Measurements from ENCODE around the gene MSI2. TPM values are rescaled to one million over a fixed set of nuclear protein-coding genes. Genes with fewer than 3 reads are reported as not detected.
A peak's percentile ranks its signal among the peaks of the same experiment; 100 is the strongest.

The MSI2 gene
- total RNA-seq, 1 donor from 2014 or later = 140 TPM

DNA sequence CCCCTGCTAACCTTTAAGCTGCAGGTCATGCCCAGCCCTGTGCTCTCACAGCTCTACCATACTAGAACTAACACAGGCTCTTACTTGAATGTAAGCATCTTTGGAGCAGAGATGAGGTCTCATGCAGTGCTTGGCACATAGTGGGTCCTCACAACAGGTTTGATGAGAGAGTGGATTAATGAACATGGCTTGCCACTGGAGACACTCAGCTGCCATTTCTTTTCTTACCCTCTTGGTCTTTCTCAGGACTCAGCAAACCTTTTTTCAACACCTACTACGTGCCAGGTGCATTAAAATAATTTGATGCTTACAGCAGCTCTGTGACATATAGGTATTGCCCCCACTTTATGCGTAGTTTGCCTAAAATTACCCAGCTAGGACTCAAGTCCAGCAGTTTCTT, 133.2 kb downstream of the MSI2 start:
- peaks cover 12% of the 10 kb centered on the region for H3K9me3 Mint-ChIP-seq
- H3K36me3 Mint-ChIP-seq (ENCODE audit: low read depth) = peaks cover 56% of the 10 kb centered on the region
- H3K4me1 Mint-ChIP-seq = peaks cover 34% of the 10 kb centered on the region
- TF ChIP-seq, protein P1, sequence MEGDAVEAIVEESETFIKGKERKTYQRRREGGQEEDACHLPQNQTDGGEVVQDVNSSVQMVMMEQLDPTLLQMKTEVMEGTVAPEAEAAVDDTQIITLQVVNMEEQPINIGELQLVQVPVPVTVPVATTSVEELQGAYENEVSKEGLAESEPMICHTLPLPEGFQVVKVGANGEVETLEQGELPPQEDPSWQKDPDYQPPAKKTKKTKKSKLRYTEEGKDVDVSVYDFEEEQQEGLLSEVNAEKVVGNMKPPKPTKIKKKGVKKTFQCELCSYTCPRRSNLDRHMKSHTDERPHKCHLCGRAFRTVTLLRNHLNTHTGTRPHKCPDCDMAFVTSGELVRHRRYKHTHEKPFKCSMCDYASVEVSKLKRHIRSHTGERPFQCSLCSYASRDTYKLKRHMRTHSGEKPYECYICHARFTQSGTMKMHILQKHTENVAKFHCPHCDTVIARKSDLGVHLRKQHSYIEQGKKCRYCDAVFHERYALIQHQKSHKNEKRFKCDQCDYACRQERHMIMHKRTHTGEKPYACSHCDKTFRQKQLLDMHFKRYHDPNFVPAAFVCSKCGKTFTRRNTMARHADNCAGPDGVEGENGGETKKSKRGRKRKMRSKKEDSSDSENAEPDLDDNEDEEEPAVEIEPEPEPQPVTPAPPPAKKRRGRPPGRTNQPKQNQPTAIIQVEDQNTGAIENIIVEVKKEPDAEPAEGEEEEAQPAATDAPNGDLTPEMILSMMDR (conservative IDR thresholded peaks at IDR 0.05) = no peak
- H3K4me3 Mint-ChIP-seq = no peak overlapping the region
- H3K27me3 Mint-ChIP-seq (ENCODE audit: low read depth) = no peaks in the 10 kb centered on the region
- DNase-seq (ENCODE audit: low read depth, low spot score) = no peak
- H3K27ac Mint-ChIP-seq (ENCODE audit: unreplicated experiment) = no peak overlapping the region

DNA sequence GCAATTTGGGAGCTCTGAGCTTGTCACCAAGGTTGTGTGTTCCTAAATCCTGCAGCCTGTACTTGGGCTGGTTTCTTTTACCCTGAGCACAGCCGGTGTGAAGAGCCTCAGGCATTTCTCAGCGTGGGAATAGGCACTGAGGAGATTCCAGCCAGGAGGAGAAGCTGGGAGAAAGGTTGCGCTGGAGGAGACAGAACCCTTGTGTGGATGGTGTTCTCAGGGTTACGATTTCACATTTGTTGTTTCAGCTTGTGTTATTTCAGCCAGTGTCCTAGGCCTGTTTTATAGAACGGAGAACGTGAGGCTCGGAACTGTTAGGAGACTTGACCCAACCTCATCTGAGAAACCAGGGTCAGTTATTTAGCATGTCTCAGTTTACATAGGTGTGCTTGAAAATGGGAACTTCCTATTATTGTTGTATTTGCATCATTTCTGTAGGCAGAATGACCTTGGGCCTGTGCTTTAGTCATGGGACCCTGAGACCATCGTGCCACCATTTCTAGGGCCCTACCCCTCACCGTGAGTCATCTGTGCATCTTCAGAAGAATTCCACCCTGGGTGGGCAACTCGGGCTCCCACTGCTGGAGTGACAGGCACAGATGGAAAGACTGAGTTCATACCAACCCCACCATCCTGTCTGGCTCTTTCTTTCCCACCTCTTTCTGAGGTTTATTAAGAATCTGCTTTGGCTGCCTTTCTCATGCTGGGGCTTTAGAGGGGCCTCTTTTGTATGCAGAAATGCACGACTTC, 134.9 kb downstream of the MSI2 start:
- H3K27me3 Mint-ChIP-seq (ENCODE audit: low read depth) = no peaks in the 10 kb centered on the region
- TF ChIP-seq, protein P1 (conservative IDR thresholded peaks at IDR 0.05) = no peak
- H3K4me3 Mint-ChIP-seq = no peak overlapping the region
- peaks cover 34% of the 10 kb centered on the region for H3K4me1 Mint-ChIP-seq
- H3K27ac Mint-ChIP-seq (ENCODE audit: unreplicated experiment) = peak overlapping the region; percentile 57
- peaks cover 53% of the 10 kb centered on the region for H3K36me3 Mint-ChIP-seq (ENCODE audit: low read depth)
- no peak for DNase-seq (ENCODE audit: low read depth, low spot score)
- H3K9me3 Mint-ChIP-seq = peaks cover 15% of the 10 kb centered on the region

DNA sequence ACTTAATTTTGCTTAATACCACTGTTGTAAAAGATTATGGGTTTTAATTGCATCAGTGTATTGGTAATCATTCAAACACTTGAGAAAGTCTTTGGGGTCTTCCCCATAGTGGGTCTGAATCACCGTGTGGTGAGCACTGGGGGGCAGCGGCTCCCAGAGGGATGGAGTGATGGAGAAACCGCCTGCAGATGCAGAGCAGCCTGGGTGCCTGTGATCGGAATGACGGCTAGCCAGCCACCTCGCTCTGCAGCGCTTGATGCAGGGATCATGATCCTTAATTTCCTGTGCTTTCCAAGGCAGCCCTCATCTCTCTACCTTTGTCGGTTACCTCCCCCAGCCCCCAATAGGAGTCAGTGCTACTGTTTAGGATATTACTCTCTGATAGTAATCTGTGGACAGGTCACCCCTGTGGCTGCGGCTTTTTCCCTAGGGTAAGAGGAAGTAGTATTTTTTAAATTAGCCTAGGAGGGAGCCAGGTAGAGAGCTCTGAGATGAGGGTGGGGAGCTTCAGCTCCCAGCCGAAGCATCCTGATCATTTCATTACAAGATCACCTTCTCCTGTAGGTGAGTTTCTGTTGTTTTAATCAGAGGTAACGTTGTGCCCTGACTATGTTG, 135.6 kb downstream of the MSI2 start:
- Mint-ChIP-seq H3K36me3 (ENCODE audit: low read depth) (peaks cover 51% of the 10 kb centered on the region), H3K27ac (ENCODE audit: unreplicated experiment) (no peak overlapping the region), H3K27me3 (ENCODE audit: low read depth) (no peaks in the 10 kb centered on the region), H3K9me3 (peaks cover 15% of the 10 kb centered on the region), H3K4me3 (no peak overlapping the region), H3K4me1 (peaks cover 41% of the 10 kb centered on the region)
- DNase-seq (ENCODE audit: low read depth, low spot score) = no peak
- TF ChIP-seq, protein P1 (conservative IDR thresholded peaks at IDR 0.05) = no peak

DNA sequence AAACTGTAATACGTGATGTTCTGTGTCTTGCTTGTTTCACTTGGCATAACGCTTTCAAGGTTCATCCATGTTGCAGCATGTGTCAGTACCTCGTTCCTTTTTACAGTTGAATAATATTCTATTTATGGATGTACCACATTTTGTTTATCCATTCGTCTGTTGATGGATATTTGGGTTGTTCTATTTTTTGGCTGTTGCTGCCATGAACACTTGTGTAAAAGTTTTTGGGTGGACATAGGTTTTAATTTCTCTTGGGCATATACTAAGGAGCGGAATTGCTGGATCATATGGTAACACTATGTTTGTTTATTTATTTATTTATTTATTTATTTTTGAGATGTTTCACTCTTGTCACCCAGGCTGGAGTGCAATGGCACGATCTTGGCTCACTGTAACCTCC, 137.0 kb downstream of the MSI2 start:
- no peak overlapping the region for H3K4me3 Mint-ChIP-seq
- H3K27ac Mint-ChIP-seq (ENCODE audit: unreplicated experiment) = no peak overlapping the region
- peaks cover 55% of the 10 kb centered on the region for H3K4me1 Mint-ChIP-seq
- H3K9me3 Mint-ChIP-seq = peaks cover 10% of the 10 kb centered on the region
- H3K36me3 Mint-ChIP-seq (ENCODE audit: low read depth) = peaks cover 43% of the 10 kb centered on the region
- no peak for DNase-seq (ENCODE audit: low read depth, low spot score)
- TF ChIP-seq, protein P1 (conservative IDR thresholded peaks at IDR 0.05) = no peak
- H3K27me3 Mint-ChIP-seq (ENCODE audit: low read depth) = no peaks in the 10 kb centered on the region

DNA sequence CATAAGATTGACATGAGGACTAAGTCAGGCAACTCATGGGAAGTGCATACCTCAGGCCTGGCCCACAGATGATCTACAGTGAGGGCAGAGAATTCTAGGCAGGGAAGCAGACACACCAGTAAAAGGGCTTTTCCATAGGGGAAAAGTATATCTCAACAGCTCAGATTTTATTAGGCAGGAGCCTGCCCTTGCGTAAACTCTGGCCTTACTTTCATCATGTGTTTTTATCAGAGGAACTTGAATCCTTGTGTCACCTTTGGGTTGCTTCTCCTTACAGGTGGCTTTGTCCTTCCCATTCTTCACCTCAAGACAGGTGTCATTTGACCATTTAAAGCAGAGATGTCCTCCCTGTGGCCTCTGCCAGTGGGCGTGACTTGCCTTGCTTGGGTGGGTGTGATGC, 138.1 kb downstream of the MSI2 start:
- H3K27ac Mint-ChIP-seq (ENCODE audit: unreplicated experiment) = no peak overlapping the region
- H3K4me3 Mint-ChIP-seq = no peak overlapping the region
- TF ChIP-seq, protein P1 (conservative IDR thresholded peaks at IDR 0.05) = no peak
- H3K36me3 Mint-ChIP-seq (ENCODE audit: low read depth) = peaks cover 41% of the 10 kb centered on the region
- no peaks in the 10 kb centered on the region for H3K27me3 Mint-ChIP-seq (ENCODE audit: low read depth)
- H3K4me1 Mint-ChIP-seq = peaks cover 56% of the 10 kb centered on the region
- DNase-seq (ENCODE audit: low read depth, low spot score) = no peak
- peaks cover 10% of the 10 kb centered on the region for H3K9me3 Mint-ChIP-seq

Data from neural crest cell (in vitro differentiated cells).